K562 (cell line): ENCODE results near the gene SLC38A8. TPM values are rescaled to one million over a fixed set of nuclear protein-coding genes. Genes with fewer than 3 reads are reported as not detected.

Source experiments
- ATAC-seq: fragments of 200-7000 bp; cut with Tn5 transposase; 3 replicates; pipeline ENCODE4 v1.9.1; 2020; ENCODE audit warnings: moderate library complexity
- BruUV-seq: library from RNA; stranded (reverse); fragments of 400-500 nt; replicated peaks from 2 replicates; lab custom pipeline; 2021; lab: Mats Ljungman, UMichigan
- CTCF ChIA-PET: fragments of 300-600 bp; formaldehyde crosslinking; extraction: SDS; loops from one replicate; lab custom pipeline; 2021; ENCODE audit warnings: low intra/inter-chr PET ratio; lab: Yijun Ruan, JAX
- POLR2A ChIA-PET: fragments of 300-600, 350-650 bp; sonication (Branson Sonifier 250); formaldehyde crosslinking; extraction: SDS; loops from one replicate; lab custom pipeline; 2021; ENCODE audit warnings: antibody characterized with exemption, inconsistent platforms; lab: Yijun Ruan, JAX
- DNase-seq, 4 experiments: peaks; one replicate each; pipeline versions ENCODE4 v3.0.0 to v3.0.0-alpha.2; 2011 to 2018; ENCODE audit warnings: low spot score in 3 of 4, mixed read lengths in 3 of 4; ENCODE audit errors: extremely low read depth in 1 of 4
- FAIRE-seq: peaks from 2 replicates; lab custom pipeline; 2011; peaks lifted over from hg19 to GRCh38; lab: Jason Lieb, UNC
- H2AFZ ChIP-seq: 2 replicates; pipeline ENCODE4 v1.6.0; 2011; ENCODE audit warnings: low read depth, low read length, control low read depth, inconsistent platforms
- H3K27ac ChIP-seq: fragments of 200-600 bp; 3 replicates; pipeline ENCODE4 v1.8.0; 2011; ENCODE audit warnings: low read depth, mild to moderate bottlenecking, control low read depth, inconsistent platforms, low read length, moderate library complexity, mixed read lengths; ENCODE audit errors: extremely low read depth
- H3K27me3 ChIP-seq, 2 experiments: fragments of 300-600 bp in 1 of 2; 2 replicates in 1 of 2; 3 replicates in 1 of 2; pipeline versions ENCODE4 v1.6.0 to v1.8.0; 2011; ENCODE audit warnings: inconsistent platforms in 2 of 2, low read length in 2 of 2, mild to moderate bottlenecking in 1 of 2, mixed read lengths in 1 of 2, moderate library complexity in 1 of 2; ENCODE audit not compliant: control insufficient read depth in 2 of 2, insufficient read depth in 2 of 2
- H3K36me3 ChIP-seq: fragments of 300-600 bp; 3 replicates; pipeline ENCODE4 v1.8.0; 2011; ENCODE audit warnings: mild to moderate bottlenecking, low read length, inconsistent platforms; ENCODE audit not compliant: control insufficient read depth, insufficient read depth
- H3K4me1 ChIP-seq, 2 experiments: fragments of 200-600 bp in 1 of 2; replicated peaks in 1 of 2; 2 replicates in 1 of 2; 3 replicates in 1 of 2; pipeline versions ENCODE4 v1.5.1 to v1.8.0; 2011; ENCODE audit warnings: inconsistent platforms in 2 of 2, low read length in 2 of 2, mild to moderate bottlenecking in 1 of 2, mixed read lengths in 1 of 2, moderate library complexity in 1 of 2; ENCODE audit not compliant: control insufficient read depth in 2 of 2, insufficient read depth in 2 of 2
- H3K4me2 ChIP-seq: 2 replicates; pipeline ENCODE4 v1.6.1; 2011; ENCODE audit warnings: low read length, control low read depth, inconsistent platforms, mixed read lengths; ENCODE audit not compliant: insufficient read depth
- H3K4me3 ChIP-seq: fragments of 200-600 bp; sonication (generic), shearing (Covaris generic); 2 replicates; pipeline ENCODE4 v1.5.1; 2016; ENCODE audit warnings: control low read depth, inconsistent platforms
- H3K79me2 ChIP-seq: fragments of 200-600 bp; 3 replicates; pipeline ENCODE4 v1.8.0; 2011; ENCODE audit warnings: low read length, inconsistent platforms; ENCODE audit not compliant: control insufficient read depth, insufficient read depth
- H3K9ac ChIP-seq, 2 experiments: 2 replicates each; pipeline versions ENCODE4 v1.6.0 to v1.6.1; 2011; ENCODE audit warnings: low read depth in 2 of 2, low read length in 2 of 2, control low read depth in 1 of 2, inconsistent platforms in 1 of 2, mild to moderate bottlenecking in 1 of 2, mixed read lengths in 1 of 2; ENCODE audit not compliant: insufficient read depth in 1 of 2
- H3K9me1 ChIP-seq: one replicate; pipeline ENCODE4 v1.6.0; 2011; ENCODE audit warnings: inconsistent platforms, mild to moderate bottlenecking, low read length, moderate library complexity; ENCODE audit not compliant: control insufficient read depth, insufficient read depth
- H3K9me3 ChIP-seq: replicated peaks from 2 replicates; pipeline ENCODE4 v1.5.1; 2011; ENCODE audit warnings: low read depth, low read length, inconsistent platforms; ENCODE audit not compliant: control insufficient read depth, insufficient read depth
- H4K20me1 ChIP-seq: replicated peaks from 2 replicates; pipeline ENCODE4 v1.6.1; 2011; ENCODE audit warnings: low read length, inconsistent platforms, mixed read lengths; ENCODE audit not compliant: control insufficient read depth, insufficient read depth
- BCLAF1 ChIP-seq, 2 experiments: fragments of 450-650 bp in 1 of 2; IDR thresholded peaks; 2 replicates each; pipeline ENCODE4 v1.6.1; 2011 to 2017; ENCODE audit warnings: low read depth in 2 of 2, antibody characterized with exemption in 1 of 2, borderline replicate concordance in 1 of 2, low read length in 1 of 2, mild to moderate bottlenecking in 1 of 2, mixed read lengths in 1 of 2; ENCODE audit not compliant: control insufficient read depth in 1 of 2
- DDX20 ChIP-seq: fragments of 450-650 bp; IDR thresholded peaks from 2 replicates; pipeline ENCODE4 v1.6.1; 2016; ENCODE audit warnings: missing genetic modification characterization, low read depth, mild to moderate bottlenecking, missing compliant biosample characterization, moderate library complexity
- ETV5 ChIP-seq: sonication (generic); formaldehyde crosslinking; IDR thresholded peaks from 2 replicates; pipeline ENCODE4 v1.4.0; 2020; ENCODE audit warnings: low read depth, mild to moderate bottlenecking, missing genetic modification reagents
- PHF20 ChIP-seq: fragments of 450-650 bp; IDR thresholded peaks from 2 replicates; pipeline ENCODE4 v1.6.1; 2018; ENCODE audit not compliant: partially characterized antibody
- SMARCA5 ChIP-seq: fragments of 450-650 bp; IDR thresholded peaks from 2 replicates; pipeline ENCODE4 v1.6.1; 2016
- STAT5B ChIP-seq: fragments of 250-450 bp; sonication (Bioruptor Pico); IDR thresholded peaks from 2 replicates; pipeline ENCODE4 v1.8.0; 2021; ENCODE audit warnings: mild to moderate bottlenecking, inconsistent platforms
- TCF7 ChIP-seq: sonication (generic); IDR thresholded peaks from 2 replicates; pipeline ENCODE4 v1.6.1; 2016; ENCODE audit warnings: antibody characterized with exemption, borderline replicate concordance
- ZHX1 ChIP-seq: fragments of 150-350 bp; conservative IDR thresholded peaks from 2 replicates; pipeline ENCODE4 v1.6.1; 2014; ENCODE audit warnings: low read length
- ZNF518B ChIP-seq: fragments of 250-450 bp; sonication (Bioruptor Pico); IDR thresholded peaks from 2 replicates; pipeline ENCODE4 v1.5.0; 2021; ENCODE audit warnings: mild to moderate bottlenecking, moderate library complexity
- WGBS: fragments of 100-300 bp; shearing (Covaris generic); methylation state at CpG from one replicate; pipeline ENCODE4 v1.1.6; 2016; ENCODE audit warnings: low coverage, mixed read lengths; ENCODE audit not compliant: insufficient coverage; ENCODE audit errors: missing lambda C conversion rate; 5-methylcytosine and 5-hydroxymethylcytosine counted together
- in situ Hi-C: fragments of 300-500 bp; cut with MboI; formaldehyde crosslinking; loops from 4 replicates; pipeline ENCODE4 v1.15.0; 2018; ENCODE audit warnings: inconsistent platforms, mixed read lengths
- intact Hi-C: fragments of 100-400 bp; cut with micrococcal nuclease; formaldehyde crosslinking; loops from 2 replicates; pipeline ENCODE4 v1.14.2; 2022
- polyA plus RNA-seq, 8 experiments: library from polyadenylated mRNA; depleted of rRNA in 4 of 8; stranded (reverse) in 5 of 8; unstranded in 3 of 8; fragments of >200 nt; fragmentation: Nextera tagmentation in 2 of 8; fragmentation: Illumina TruSeq in 1 of 8; extraction: Ambion mirVana in 2 of 8; extraction: Trizol in 1 of 8; gene quantifications; 2 replicates each; pipeline versions ENCODE4 v1.2.1 to v1.2.3, GENCODE V29; 2011 to 2014; ENCODE audit warnings: inconsistent platforms in 1 of 8, missing spikeins in 1 of 8
- total RNA-seq, 7 experiments: library from RNA; depleted of rRNA in 6 of 7; stranded (reverse); fragments of >200 nt in 6 of 7; fragmentation: Illumina TruSeq in 2 of 7; extraction: Trizol in 2 of 7; gene quantifications; 2 replicates each; pipeline versions ENCODE4 v1.2.1 to v1.2.3, GENCODE V29; 2011 to 2021; ENCODE audit warnings: low replicate concordance in 1 of 7
- TF ChIP-seq, protein P1 (sequence below): sonication (generic); formaldehyde crosslinking; IDR thresholded peaks from 2 replicates; pipeline ENCODE4 v1.8.0; 2022; ENCODE audit warnings: missing genetic modification reagents, mild to moderate bottlenecking, borderline replicate concordance

The SLC38A8 gene
- total and polyA plus RNA-seq, 9 of the 15 experiments (the other 6 are each of a cell fraction or from before 2014, with no cell fraction given), result 0.28 TPM; not detected in 8

- Histone ChIP-seq H3K27me3 (no peaks in the 10 kb centered on the region), H3K79me2 (no peaks in the 10 kb centered on the region), H4K20me1 (0 out of 2 replicates have a peak, but pooled peaks cover 3% of the 10 kb centered on the region), H3K4me3 (no peak overlapping the region), H3K9me1 (no peaks in the 10 kb centered on the region), H3K36me3 (peaks cover 92% of the 10 kb centered on the region; the same call in 2 of the 3 replicates), H3K9ac (no peak overlapping the region), H3K9me3 (no peaks in the 10 kb centered on the region), H3K27ac (no peak overlapping the region), H2AFZ (no peak overlapping the region), H3K4me1 (peaks cover 0 to 3% of the 10 kb centered on the region in 2 experiments; a peak in 1 of 5 replicates), H3K4me2 (no peak overlapping the region)
- intact Hi-C loops, result no loop called here
- ATAC-seq, result no peak
- DNase-seq, result no peak
- no TSS peak for BruUV-seq
- ChIA-PET POLR2A (interaction anchor here (0.7 kb wide), 1 partner anchor 1284 kb away, joined by 3 read pairs; no protein-coding TSS in a partner anchor), CTCF (interaction anchor here (1.9 to 2.3 kb wide), 3 partner anchors 96 to 107 kb away, joined by 16 to 38 read pairs (median 35); partner anchors contain the start of gene NECAB2)
- WGBS, result 78% methylated on average over 4 of the region's 4 CpGs
- in situ Hi-C loops, result loop anchor here (5.0 to 10.0 kb wide), 3 partner anchors 107 to 421 kb away; no protein-coding TSS in a partner anchor
- peak; percentile 40 for FAIRE-seq
- TF ChIP-seq ZHX1 (no peak), BCLAF1 (IDR thresholded peaks at IDR 0.05; ENCODE audit: borderline replicate concordance in 1 of 2, control insufficient read depth in 1 of 2, low read depth in 2 of 2, low read length in 1 of 2) (no peak), PHF20 (no peak), STAT5B (CRISPR knock-in tag) (no peak), SMARCA5 (no peak), DDX20 (tag) (no peak), ZNF518B (CRISPR knock-in tag) (no peak), TCF7 (no peak), ETV5 (CRISPR knock-in tag) (no peak)
- TF ChIP-seq, protein P1, sequence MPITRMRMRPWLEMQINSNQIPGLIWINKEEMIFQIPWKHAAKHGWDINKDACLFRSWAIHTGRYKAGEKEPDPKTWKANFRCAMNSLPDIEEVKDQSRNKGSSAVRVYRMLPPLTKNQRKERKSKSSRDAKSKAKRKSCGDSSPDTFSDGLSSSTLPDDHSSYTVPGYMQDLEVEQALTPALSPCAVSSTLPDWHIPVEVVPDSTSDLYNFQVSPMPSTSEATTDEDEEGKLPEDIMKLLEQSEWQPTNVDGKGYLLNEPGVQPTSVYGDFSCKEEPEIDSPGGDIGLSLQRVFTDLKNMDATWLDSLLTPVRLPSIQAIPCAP, result no peak
Observed at GRCh38 chr16:84063980-84064379, 21.4 kb upstream of the SLC38A8 start.
